Suprapubic skin (tissue), 4 donors: ENCODE measurements around the gene PRLR.

ENCODE experiments used
- CTCF ChIP-seq, 2 donors: fragments of 200-600 bp in 1 of 2; fragments of 450-650 bp in 1 of 2; sonication (generic) in 1 of 2; IDR thresholded peaks; one replicate each; pipeline ENCODE4 v1.5.1; 2016 to 2019; ENCODE audit warnings: antibody characterized with exemption in 2 of 2, mild to moderate bottlenecking in 1 of 2, moderate library complexity in 1 of 2
- EP300 ChIP-seq: sonication (generic); formaldehyde crosslinking; IDR thresholded peaks from one replicate; pipeline ENCODE4 v1.6.1; 2017; ENCODE audit warnings: antibody characterized with exemption
- POLR2A ChIP-seq, 2 donors: fragments of 450-650 bp; IDR thresholded peaks; one replicate each; pipeline ENCODE4 v1.6.1; 2017; ENCODE audit warnings: antibody characterized with exemption in 2 of 2, mild to moderate bottlenecking in 2 of 2, moderate library complexity in 2 of 2
- POLR2AphosphoS5 ChIP-seq, 3 donors: sonication (generic); formaldehyde crosslinking; IDR thresholded peaks; one replicate each; pipeline ENCODE4 v1.6.1; 2017; ENCODE audit warnings: antibody characterized with exemption in 3 of 3

GRCh38 chr5:35042781-35043180, 187.5 kb downstream of the PRLR start:
- TF ChIP-seq POLR2AphosphoS5 (IDR thresholded peaks at IDR 0.05) (no peak), CTCF (IDR thresholded peaks at IDR 0.05) (no peak), EP300 (no peak), POLR2A (IDR thresholded peaks at IDR 0.05) (no peak)
